DOHH2 (cell line): Measurements from ENCODE around the gene LEAP2.

Experiments
- EZH2phosphoT487 ChIP-seq: fragments of 200-600 bp; sonication (generic); IDR thresholded peaks from 2 replicates; pipeline ENCODE4 v1.6.1; 2017; ENCODE audit warnings: borderline replicate concordance, mild to moderate bottlenecking, antibody characterized with exemption, low read length, moderate library complexity, mixed read lengths
- TF ChIP-seq, protein P1 (sequence below): fragments of 200-600 bp; sonication (generic); IDR thresholded peaks from one replicate; pipeline ENCODE4 v1.5.1; 2014; ENCODE audit warnings: antibody characterized with exemption, mild to moderate bottlenecking, low read depth, low read length; ENCODE audit not compliant: poor library complexity, severe bottlenecking

DNA sequence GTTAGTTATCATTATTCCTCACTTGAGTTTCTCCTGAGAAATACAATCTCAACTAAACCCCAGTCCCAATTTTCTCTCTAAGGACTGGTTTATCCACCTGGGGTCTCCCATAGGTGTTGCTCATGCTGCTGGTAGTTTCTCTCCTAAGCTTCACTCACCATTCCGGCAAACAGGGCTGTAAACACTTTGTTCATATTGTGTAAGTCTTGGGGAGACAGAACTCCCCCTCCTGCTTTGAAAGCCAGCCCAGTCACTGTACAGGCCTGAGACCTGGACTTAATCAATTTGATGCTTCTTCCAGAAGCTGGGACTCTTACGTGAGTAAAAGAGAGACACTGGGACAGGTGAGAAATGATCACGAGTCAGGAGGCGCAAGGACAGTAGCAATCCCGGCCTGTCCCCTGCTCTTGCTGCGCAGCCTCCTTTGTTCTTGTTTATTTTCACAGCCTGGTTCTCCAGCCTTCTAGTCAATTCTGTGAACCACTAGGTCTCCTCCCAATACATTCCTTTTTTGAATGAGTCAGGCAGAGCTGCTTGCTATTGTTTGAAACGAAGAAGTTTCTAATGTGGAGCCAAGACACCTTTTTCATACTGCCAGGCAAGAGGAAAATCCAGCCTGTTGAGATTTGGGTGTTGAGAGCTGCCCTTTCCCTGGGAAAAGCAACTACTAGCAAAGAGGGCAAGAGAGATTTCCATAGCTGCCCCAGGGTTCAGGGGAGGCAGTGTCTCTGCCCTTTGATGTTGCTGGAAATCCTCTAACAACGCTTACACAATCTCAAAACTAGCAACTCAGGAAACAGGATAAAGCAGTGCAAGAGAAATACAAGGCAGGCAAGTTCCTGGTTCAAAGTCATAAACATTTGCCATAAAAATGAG, 33.8 kb upstream of the LEAP2 start:
- TF ChIP-seq, protein P1, sequence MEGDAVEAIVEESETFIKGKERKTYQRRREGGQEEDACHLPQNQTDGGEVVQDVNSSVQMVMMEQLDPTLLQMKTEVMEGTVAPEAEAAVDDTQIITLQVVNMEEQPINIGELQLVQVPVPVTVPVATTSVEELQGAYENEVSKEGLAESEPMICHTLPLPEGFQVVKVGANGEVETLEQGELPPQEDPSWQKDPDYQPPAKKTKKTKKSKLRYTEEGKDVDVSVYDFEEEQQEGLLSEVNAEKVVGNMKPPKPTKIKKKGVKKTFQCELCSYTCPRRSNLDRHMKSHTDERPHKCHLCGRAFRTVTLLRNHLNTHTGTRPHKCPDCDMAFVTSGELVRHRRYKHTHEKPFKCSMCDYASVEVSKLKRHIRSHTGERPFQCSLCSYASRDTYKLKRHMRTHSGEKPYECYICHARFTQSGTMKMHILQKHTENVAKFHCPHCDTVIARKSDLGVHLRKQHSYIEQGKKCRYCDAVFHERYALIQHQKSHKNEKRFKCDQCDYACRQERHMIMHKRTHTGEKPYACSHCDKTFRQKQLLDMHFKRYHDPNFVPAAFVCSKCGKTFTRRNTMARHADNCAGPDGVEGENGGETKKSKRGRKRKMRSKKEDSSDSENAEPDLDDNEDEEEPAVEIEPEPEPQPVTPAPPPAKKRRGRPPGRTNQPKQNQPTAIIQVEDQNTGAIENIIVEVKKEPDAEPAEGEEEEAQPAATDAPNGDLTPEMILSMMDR = no peak
- no peak for TF ChIP-seq EZH2phosphoT487
